ENCODE data around the gene FGF11.
"Not testable (repeated sequence)": the region's sequence is repeated elsewhere in the genome, so short reads cannot be mapped to it uniquely, and the experiment has no call there.

FGF11 gene

GRCh38 chr17:7464081-7464480 is 24.8 kb downstream of the FGF11 start:
- DNase-seq: no peak

GRCh38 chr17:7465597-7466275 is 26.4 kb downstream of the FGF11 start:
- no peak for DNase-seq

- DNase-seq: no peak
Measured at GRCh38 chr17:7466318-7466638, 27.0 kb downstream of the FGF11 start.

- DNase-seq: no peak
Measured at GRCh38 chr17:7466639-7467341, 27.5 kb downstream of the FGF11 start.

- DNase-seq: no peak
Measured at GRCh38 chr17:7467498-7467897, 28.2 kb downstream of the FGF11 start.

DNA sequence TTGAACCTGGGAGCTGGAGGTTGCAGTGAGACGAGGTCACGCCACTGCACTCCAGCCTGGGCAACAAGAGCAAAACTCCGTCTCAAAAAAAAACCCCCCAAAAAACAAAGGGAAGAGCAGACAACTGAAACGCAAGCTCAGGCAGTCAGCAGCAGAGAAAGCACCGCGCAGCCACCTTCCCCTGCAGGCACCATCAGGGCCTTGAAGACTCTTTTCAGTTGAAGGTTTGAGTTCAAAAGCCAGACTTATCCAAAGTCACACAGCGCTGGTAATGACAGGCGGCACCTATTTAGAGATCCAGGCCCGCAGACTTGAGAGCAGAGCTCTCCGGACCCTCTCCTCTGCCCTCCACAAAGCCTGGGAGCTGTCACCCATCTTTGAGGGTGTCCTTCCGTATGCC is 29.0 kb downstream of the FGF11 start:
- DNase-seq: no peak

- DNase-seq: no peak
Measured at GRCh38 chr17:7468804-7469389, 29.6 kb downstream of the FGF11 start.

DNA sequence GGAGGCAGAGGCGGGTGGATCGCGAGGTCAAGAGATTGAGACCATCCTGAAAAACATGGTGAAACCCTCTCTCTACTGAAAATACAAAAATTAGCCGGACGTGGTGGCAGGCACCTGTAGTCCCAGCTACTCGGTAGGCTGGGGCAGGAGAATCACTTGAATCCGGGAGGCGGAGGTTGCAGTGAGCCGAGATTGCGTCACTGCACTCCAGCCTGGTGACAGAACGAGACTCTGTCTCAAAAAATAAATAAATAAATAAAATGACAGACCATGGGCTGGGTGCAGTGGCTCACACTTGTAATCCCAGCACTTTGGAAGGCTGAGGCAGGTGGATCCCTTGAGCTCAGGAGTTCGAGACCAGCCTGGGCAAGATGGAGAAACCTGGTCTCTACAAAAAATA is 30.5 kb downstream of the FGF11 start:
- not testable (repeated sequence) for DNase-seq

- not testable (repeated sequence) for DNase-seq
Measured at GRCh38 chr17:7470457-7470973, 31.2 kb downstream of the FGF11 start.

- no peak for DNase-seq
Measured at GRCh38 chr17:7471729-7472128, 32.4 kb downstream of the FGF11 start.

DNA sequence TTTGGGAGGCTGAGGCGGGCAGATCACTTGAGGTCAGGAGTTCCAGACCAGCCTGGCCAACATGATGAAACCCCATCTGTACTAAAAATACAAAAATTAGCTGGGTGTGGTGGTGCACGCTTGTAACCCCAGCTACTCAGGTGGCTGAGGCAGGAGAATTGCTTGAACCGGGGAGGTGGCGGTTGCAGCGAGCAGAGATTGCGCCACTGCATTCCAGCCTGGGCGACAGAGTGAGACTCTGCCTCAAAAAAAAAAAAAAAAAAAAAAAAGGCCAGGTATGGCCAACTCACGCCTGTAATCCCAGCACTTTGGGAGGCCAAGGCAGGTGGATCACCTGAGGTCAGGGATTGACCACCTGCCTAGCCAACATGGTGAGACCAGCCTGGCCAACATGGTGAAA is 35.5 kb downstream of the FGF11 start:
- DNase-seq: not testable (repeated sequence)

GRCh38 chr17:7475764-7476422 is 36.6 kb downstream of the FGF11 start:
- no peak for DNase-seq

GRCh38 chr17:7476494-7476893 is 37.2 kb downstream of the FGF11 start:
- no peak for DNase-seq

DNA sequence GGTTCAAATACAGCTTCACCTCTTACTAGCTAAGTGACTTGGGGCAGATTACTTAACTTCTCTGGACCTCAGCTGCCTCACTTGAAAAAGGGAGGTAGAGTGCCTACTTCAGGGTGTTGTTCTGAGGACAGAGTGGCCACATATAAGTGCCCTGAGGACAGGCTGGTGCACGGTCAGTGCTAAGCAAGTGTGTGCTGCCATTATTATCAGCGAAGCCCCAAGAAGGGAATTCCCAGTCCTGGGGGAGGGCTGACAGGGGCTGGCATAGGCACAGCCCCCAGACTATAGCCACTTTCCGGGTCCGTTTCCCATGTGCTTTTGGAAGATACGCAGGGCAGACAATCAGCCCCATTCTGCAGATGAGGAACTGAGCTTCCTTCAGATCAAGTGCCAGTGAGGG is 37.6 kb downstream of the FGF11 start:
- no peak for DNase-seq

- DNase-seq: no peak
Measured at GRCh38 chr17:7477392-7478275, 38.3 kb downstream of the FGF11 start.

GRCh38 chr17:7478276-7479212 is 39.2 kb downstream of the FGF11 start:
- peak; percentile 26 for DNase-seq

DNA sequence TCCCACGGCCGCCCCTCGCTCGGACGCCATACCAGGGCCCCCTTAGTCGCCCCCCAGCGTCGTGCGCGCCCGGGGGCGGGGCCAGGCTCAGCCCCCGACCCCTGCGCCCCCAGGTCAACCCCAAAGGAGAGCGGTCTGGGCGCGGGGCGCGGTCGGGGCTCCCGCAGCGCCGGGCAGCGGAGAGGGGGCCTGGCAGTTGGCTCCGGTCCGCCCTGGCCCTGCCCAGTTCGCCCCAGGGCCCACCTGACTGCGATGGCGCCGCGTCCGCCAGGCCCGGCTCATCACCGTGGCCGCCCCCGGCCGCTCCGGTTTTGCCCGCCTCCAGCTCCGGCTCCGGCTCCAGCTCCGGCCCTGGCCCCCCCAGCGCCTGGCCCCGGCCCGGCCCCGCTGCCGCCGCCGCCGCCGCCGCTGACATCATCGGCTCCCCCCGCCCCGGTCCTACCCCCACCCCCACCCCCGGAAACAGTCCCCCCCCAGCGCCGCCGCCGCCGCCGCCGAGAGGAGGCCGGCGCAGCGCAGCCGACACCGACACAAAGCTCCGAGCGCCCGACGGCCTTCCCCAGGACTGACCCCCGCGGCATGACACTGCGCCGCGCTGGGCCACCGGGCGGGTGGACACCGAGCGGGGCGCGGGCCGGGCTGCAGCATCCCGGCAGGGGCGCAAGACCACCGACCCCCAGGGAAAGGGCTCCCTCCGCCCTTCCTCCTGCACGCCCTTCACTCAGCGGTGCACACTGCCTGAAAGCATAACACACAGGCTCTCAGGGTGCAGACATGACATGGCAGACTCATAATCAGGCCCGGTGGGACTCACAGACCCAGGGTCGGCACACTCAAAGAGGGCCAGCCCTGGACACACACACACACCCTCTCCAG is 40.1 kb downstream of the FGF11 start, which contains the start of gene ZBTB4:
TSS of gene ZBTB4 (minus strand) at position 419 of the 876 bp plus-strand sequence. CDS start 12,830 bp downstream, outside the sequence.
- DNase-seq: peak; percentile 63

GRCh38 chr17:7480089-7480384 is 40.7 kb downstream of the FGF11 start:
- DNase-seq: peak; percentile 69

DNA sequence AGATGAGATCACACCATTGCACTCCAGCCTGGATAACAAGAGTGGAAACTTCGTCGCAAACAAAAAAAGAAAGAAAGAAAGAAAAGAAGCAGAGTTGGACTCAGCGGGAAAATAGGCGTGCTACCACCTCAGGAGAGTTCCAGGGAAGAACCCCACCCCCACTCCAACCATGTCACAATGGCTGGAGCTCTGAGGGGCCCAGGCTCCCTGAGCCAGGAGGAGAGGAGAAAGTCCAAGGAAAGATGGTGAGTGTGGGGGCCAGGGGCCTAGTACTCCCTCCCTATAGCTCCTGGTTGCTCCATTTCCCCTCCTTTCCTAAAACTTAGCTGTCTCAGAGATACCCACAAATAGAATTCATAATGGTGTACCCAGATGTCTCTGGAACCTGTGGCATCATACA is 42.0 kb downstream of the FGF11 start, which contains the start of gene SLC35G6:
TSS of gene SLC35G6 (plus strand) at position 172 of the 400 bp plus-strand sequence. CDS start at position 243, 71 bp downstream.
- not testable (repeated sequence) for DNase-seq
